K562 (cell line): ENCODE results near the gene DNAJC15. TPM values are rescaled to one million over a fixed set of nuclear protein-coding genes. Genes with fewer than 3 reads are reported as not detected.

Source experiments
- DMBX1 ChIP-seq: fragments of 250-450 bp; sonication (Bioruptor Pico); IDR thresholded peaks from 2 replicates; pipeline ENCODE4 v1.8.0; 2022; ENCODE audit warnings: inconsistent platforms, mild to moderate bottlenecking, moderate library complexity, borderline replicate concordance
- KAT7 ChIP-seq: sonication (generic); formaldehyde crosslinking; IDR thresholded peaks from 2 replicates; pipeline ENCODE4 v1.8.0; 2022; ENCODE audit warnings: missing genetic modification reagents, mild to moderate bottlenecking, borderline replicate concordance
- RBM17 ChIP-seq: fragments of 200-400 bp; formaldehyde crosslinking; IDR thresholded peaks from 2 replicates; pipeline ENCODE4 v1.6.1; 2017; ENCODE audit warnings: low read depth, mild to moderate bottlenecking, low read length, borderline replicate concordance
- XRCC3 ChIP-seq: fragments of 450-650 bp; IDR thresholded peaks from 2 replicates; pipeline ENCODE4 v1.6.1; 2017; ENCODE audit warnings: mild to moderate bottlenecking, moderate library complexity
- polyA plus RNA-seq, 8 experiments: library from polyadenylated mRNA; depleted of rRNA in 4 of 8; stranded (reverse) in 5 of 8; unstranded in 3 of 8; fragments of >200 nt; fragmentation: Nextera tagmentation in 2 of 8; fragmentation: Illumina TruSeq in 1 of 8; extraction: Ambion mirVana in 2 of 8; extraction: Trizol in 1 of 8; gene quantifications; 2 replicates each; pipeline versions ENCODE4 v1.2.1 to v1.2.3, GENCODE V29; 2011 to 2014; ENCODE audit warnings: inconsistent platforms in 1 of 8, missing spikeins in 1 of 8
- total RNA-seq, 7 experiments: library from RNA; depleted of rRNA in 6 of 7; stranded (reverse); fragments of >200 nt in 6 of 7; fragmentation: Illumina TruSeq in 2 of 7; extraction: Trizol in 2 of 7; gene quantifications; 2 replicates each; pipeline versions ENCODE4 v1.2.1 to v1.2.3, GENCODE V29; 2011 to 2021; ENCODE audit warnings: low replicate concordance in 1 of 7
- TF ChIP-seq, protein P1 (sequence below): fragments of 250-450 bp; sonication (Bioruptor Pico); IDR thresholded peaks from 2 replicates; pipeline ENCODE4 v1.4.0; 2020; ENCODE audit warnings: mild to moderate bottlenecking, moderate library complexity
- TF ChIP-seq, protein P2 (sequence below): fragments of 450-650 bp; IDR thresholded peaks from 2 replicates; pipeline ENCODE4 v1.6.1; 2017; ENCODE audit warnings: antibody characterized with exemption

Gene DNAJC15
- total and polyA plus RNA-seq, 9 of the 15 experiments (the other 6 are each of a cell fraction or from before 2014, with no cell fraction given), result 0.47 to 3.8 (median 1.0) TPM

DNA sequence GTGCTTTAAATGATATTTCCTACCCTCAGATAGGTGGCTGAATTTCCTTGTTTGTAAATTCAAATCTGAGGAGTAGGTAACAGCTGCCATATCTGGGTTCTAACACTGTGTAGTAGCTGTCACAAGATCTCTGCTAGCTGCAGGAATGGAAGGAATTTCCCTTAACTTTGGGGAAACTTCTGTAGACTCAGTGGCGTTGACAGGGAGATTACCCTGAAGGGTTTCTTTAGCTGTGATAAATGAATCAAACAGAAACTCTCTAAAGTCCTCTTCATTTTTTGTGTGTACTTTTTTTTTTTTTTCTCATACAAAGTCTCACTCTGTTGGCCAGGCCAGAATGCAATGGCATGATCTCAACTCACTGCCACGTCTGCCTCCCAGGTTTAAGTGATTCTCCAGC lies 26.0 kb upstream of the DNAJC15 start (continued):
- TF ChIP-seq, protein P1, sequence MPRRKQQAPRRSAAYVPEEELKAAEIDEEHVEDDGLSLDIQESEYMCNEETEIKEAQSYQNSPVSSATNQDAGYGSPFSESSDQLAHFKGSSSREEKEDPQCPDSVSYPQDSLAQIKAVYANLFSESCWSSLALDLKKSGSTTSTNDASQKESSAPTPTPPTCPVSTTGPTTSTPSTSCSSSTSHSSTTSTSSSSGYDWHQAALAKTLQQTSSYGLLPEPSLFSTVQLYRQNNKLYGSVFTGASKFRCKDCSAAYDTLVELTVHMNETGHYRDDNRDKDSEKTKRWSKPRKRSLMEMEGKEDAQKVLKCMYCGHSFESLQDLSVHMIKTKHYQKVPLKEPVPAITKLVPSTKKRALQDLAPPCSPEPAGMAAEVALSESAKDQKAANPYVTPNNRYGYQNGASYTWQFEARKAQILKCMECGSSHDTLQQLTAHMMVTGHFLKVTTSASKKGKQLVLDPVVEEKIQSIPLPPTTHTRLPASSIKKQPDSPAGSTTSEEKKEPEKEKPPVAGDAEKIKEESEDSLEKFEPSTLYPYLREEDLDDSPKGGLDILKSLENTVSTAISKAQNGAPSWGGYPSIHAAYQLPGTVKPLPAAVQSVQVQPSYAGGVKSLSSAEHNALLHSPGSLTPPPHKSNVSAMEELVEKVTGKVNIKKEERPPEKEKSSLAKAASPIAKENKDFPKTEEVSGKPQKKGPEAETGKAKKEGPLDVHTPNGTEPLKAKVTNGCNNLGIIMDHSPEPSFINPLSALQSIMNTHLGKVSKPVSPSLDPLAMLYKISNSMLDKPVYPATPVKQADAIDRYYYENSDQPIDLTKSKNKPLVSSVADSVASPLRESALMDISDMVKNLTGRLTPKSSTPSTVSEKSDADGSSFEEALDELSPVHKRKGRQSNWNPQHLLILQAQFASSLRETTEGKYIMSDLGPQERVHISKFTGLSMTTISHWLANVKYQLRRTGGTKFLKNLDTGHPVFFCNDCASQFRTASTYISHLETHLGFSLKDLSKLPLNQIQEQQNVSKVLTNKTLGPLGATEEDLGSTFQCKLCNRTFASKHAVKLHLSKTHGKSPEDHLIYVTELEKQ (CRISPR knock-in tag), result no peak
- no peak for TF ChIP-seq KAT7 (CRISPR knock-in tag)
- TF ChIP-seq XRCC3, result no peak
- no peak for TF ChIP-seq RBM17
- TF ChIP-seq DMBX1, result no peak
- TF ChIP-seq, protein P2, sequence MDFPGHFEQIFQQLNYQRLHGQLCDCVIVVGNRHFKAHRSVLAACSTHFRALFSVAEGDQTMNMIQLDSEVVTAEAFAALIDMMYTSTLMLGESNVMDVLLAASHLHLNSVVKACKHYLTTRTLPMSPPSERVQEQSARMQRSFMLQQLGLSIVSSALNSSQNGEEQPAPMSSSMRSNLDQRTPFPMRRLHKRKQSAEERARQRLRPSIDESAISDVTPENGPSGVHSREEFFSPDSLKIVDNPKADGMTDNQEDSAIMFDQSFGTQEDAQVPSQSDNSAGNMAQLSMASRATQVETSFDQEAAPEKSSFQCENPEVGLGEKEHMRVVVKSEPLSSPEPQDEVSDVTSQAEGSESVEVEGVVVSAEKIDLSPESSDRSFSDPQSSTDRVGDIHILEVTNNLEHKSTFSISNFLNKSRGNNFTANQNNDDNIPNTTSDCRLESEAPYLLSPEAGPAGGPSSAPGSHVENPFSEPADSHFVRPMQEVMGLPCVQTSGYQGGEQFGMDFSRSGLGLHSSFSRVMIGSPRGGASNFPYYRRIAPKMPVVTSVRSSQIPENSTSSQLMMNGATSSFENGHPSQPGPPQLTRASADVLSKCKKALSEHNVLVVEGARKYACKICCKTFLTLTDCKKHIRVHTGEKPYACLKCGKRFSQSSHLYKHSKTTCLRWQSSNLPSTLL, result no peak
- TF ChIP-seq, all 486 proteins: peak for 0
